Right ventricle myocardium superior (tissue), 1 donor: Measurements from ENCODE around the gene MEP1A. TPM values are rescaled to one million over a fixed set of nuclear protein-coding genes. Genes with fewer than 3 reads are reported as not detected.

Experiments used
- ATAC-seq: fragments of 200-7000 bp; cut with Tn5 transposase; one replicate; pipeline ENCODE4 v1.9.1; 2020; ENCODE audit warnings: mild to moderate bottlenecking; ENCODE audit not compliant: poor library complexity
- DNase-seq: peaks from one replicate; pipeline ENCODE4 v3.0.0-alpha.2; 2020
- intact Hi-C: fragments of 100-400 bp; cut with DNase I; formaldehyde crosslinking; loops from one replicate; pipeline ENCODE4 v1.11.2; 2022
- total RNA-seq: library from RNA; stranded (reverse); fragmentation: NEBNext Ultra II Directional; extraction: Animal tissue kit (Norgen Biotek cat#: 25700); gene quantifications from one replicate; pipeline ENCODE4 v1.2.1, GENCODE V29; 2021
- donor health status: DM: no; HTN: yes; CAD: no; lungs with severe emphysema.

The MEP1A gene
- total RNA-seq, 1 donor from 2014 or later: not detected

- ATAC-seq (no peak), DNase-seq (no peak)
- intact Hi-C loops: no loop called here
These were observed 74.2 kb downstream of the MEP1A start for GRCh38 chr6:46867411-46867810.

DNA sequence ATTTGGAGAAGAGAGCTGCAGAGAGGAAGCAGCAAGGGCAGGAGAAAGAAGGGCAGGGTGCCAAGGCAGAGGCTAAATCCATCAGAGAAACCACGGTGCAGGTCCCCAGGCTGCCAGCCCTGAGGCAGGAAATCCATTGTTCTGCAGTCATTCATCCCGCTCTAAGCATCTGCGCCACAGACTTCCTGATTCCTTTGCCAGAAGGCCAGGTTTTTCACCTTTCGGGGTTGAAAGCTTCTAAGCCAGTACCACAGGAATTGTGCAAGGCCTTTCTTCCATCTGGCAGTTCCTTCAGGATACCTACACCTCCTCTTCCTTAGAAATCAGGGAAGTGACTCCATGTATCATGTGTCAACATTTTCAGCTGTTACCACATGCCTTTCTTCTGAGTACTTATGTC, 82.9 kb downstream of the MEP1A start:
- DNase-seq (no peak), ATAC-seq (no peak)

DNA sequence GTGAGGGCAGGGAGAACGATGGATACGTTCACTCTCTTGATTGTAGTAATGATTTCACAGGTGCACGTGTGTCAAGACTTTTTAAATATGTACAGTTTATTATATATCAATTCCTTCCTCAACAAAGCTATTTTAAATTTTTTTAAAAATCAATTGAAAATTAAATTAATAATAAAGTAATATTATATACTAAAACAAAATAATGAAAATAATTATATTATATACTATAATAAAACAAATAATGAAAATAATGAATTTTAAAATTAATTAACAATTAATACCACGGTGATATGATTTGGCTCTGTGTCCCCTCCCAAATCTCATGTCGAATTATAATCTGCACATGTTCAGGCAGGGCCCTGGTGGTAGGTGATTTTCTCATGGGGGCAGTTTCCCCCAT, 85.8 kb downstream of the MEP1A start:
- intact Hi-C loops: no loop called here
- DNase-seq (no peak), ATAC-seq (no peak)

More for the DNA sequence above, 82.9 kb downstream of the MEP1A start:
- intact Hi-C loops: no loop called here

- no peak for ATAC-seq
- no peak for DNase-seq
- intact Hi-C loops: no loop called here
These were observed 89.5 kb downstream of the MEP1A start for GRCh38 chr6:46882645-46883044.

DNA sequence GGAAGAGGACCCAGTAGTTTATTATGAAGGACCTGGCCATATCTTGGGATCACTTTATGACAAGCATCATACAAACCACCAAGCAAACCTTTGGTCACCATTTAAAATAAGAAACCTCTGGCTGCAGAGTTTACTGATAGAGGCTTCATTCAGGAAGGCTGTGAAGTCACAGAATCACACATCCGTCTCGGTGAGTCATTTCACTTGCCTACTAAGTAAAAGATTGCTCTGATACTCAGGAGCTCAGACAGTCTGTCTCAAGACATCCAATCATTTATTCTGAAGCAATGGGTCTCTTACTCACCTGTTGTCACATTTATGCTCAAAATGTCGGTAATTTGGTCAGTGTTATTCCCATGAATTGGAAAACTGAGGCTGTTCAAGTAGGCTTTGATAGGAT, 94.8 kb downstream of the MEP1A start:
- intact Hi-C loops: no loop called here
- DNase-seq (no peak), ATAC-seq (no peak)

DNA sequence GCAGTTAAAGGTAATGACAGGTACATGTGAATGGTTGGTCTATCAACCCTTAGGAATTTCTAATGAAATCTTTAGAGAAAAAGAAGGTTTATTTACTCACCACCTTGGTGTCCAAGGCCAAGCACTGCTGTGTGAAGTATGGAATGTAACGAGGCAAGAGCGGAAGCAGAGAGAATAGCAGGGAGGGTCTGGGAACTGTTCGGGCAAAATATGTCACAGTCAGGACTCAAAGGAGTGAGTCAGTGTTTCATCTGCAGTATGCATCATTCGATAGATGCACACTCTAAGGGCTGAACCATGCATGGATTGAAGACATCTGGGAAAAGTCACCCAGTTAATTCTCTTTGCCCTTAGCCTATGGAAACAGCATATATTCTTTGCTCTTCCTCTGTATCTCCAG, 95.4 kb downstream of the MEP1A start:
- intact Hi-C loops: no loop called here
- no peak for DNase-seq
- ATAC-seq: no peak

Other genes starting within 250 kb of the MEP1A start
- 4.7 TPM for gene CYP39A1, start 140.6 kb upstream of the MEP1A start, total RNA-seq
- 11.7 TPM for gene SLC25A27, start 140.4 kb upstream of the MEP1A start, total RNA-seq
- gene TDRD6, start 105.5 kb upstream of the MEP1A start, total RNA-seq: 0.32 TPM
- gene PLA2G7, start 58.0 kb upstream of the MEP1A start, total RNA-seq: 0.27 TPM
- gene ANKRD66, start 46.5 kb upstream of the MEP1A start, total RNA-seq: not detected
- gene ADGRF5, start 128.5 kb downstream of the MEP1A start, total RNA-seq: 41.1 TPM
- gene ADGRF1, start 248.9 kb downstream of the MEP1A start, total RNA-seq: not detected